WTC11 (cell line): ENCODE results near the gene AKAIN1. TPM values are rescaled to one million over a fixed set of nuclear protein-coding genes. Genes with fewer than 3 reads are reported as not detected.

ENCODE experiments used
- ATAC-seq: fragments of 200-7000 bp; cut with Tn5 transposase; 2 replicates; pipeline ENCODE4 v1.10.0; 2021; ENCODE audit warnings: mild to moderate bottlenecking, moderate library complexity
- CTCF ChIA-PET: fragments of 300-600 bp; sonication (Branson Sonifier 250); formaldehyde crosslinking; loops from one replicate; lab custom pipeline; 2021; ENCODE audit warnings: antibody characterized with exemption; lab: Charles Lee
- POLR2A ChIA-PET: fragments of 350-600 bp; sonication (Branson Sonifier 250); formaldehyde crosslinking; loops from one replicate; lab custom pipeline; 2021; ENCODE audit warnings: antibody characterized with exemption; lab: Charles Lee
- DNase-seq: peaks from one replicate; pipeline ENCODE4 v3.0.0; 2021; ENCODE audit warnings: low spot score
- H3K27ac Mint-ChIP-seq: 2 replicates; pipeline ENCODE4 v1.8.0; 2021; ENCODE audit warnings: mixed read lengths
- H3K27me3 Mint-ChIP-seq: 2 replicates; pipeline ENCODE4 v1.8.0; 2021; ENCODE audit warnings: low read depth, mild to moderate bottlenecking, moderate library complexity, mixed read lengths
- H3K36me3 Mint-ChIP-seq: 2 replicates; pipeline ENCODE4 v1.8.0; 2021; ENCODE audit warnings: mixed read lengths
- H3K4me1 Mint-ChIP-seq: 2 replicates; pipeline ENCODE4 v1.8.0; 2022; ENCODE audit warnings: mixed read lengths
- H3K4me3 Mint-ChIP-seq: 2 replicates; pipeline ENCODE4 v1.8.0; 2021; ENCODE audit warnings: mild to moderate bottlenecking, moderate library complexity, mixed read lengths
- H3K9me3 Mint-ChIP-seq: 2 replicates; pipeline ENCODE4 v1.8.0; 2021; ENCODE audit warnings: mixed read lengths
- AFF4 ChIP-seq: sonication (generic); formaldehyde crosslinking; IDR thresholded peaks from 2 replicates; pipeline ENCODE4 v1.8.1; 2023; ENCODE audit warnings: mild to moderate bottlenecking, missing genetic modification reagents, borderline replicate concordance
- E2F1 ChIP-seq: sonication (generic); formaldehyde crosslinking; IDR thresholded peaks from 2 replicates; pipeline ENCODE4 v1.8.0; 2022; ENCODE audit warnings: mild to moderate bottlenecking, missing genetic modification reagents
- ELF4 ChIP-seq: sonication (generic); formaldehyde crosslinking; IDR thresholded peaks from 2 replicates; pipeline ENCODE4 v1.8.1; 2022; ENCODE audit warnings: low read depth, mild to moderate bottlenecking, moderate library complexity, missing genetic modification reagents
- EMX1 ChIP-seq: fragments of 250-450 bp; sonication (Bioruptor Pico); IDR thresholded peaks from 2 replicates; pipeline ENCODE4 v1.8.0; 2021; ENCODE audit warnings: mild to moderate bottlenecking
- ERG ChIP-seq: fragments of 250-450 bp; sonication (Bioruptor Pico); IDR thresholded peaks from 2 replicates; pipeline ENCODE4 v1.8.0; 2021; ENCODE audit warnings: mild to moderate bottlenecking
- ESRRA ChIP-seq: sonication (generic); formaldehyde crosslinking; IDR thresholded peaks from 2 replicates; pipeline ENCODE4 v1.8.1; 2022; ENCODE audit warnings: mild to moderate bottlenecking, missing genetic modification reagents, borderline replicate concordance
- FOXJ3 ChIP-seq: sonication (generic); formaldehyde crosslinking; IDR thresholded peaks from 2 replicates; pipeline ENCODE4 v1.9.0; 2021; ENCODE audit warnings: missing genetic modification reagents, mild to moderate bottlenecking, borderline replicate concordance
- GRHL2 ChIP-seq: fragments of 250-450 bp; sonication (Bioruptor Pico); IDR thresholded peaks from 2 replicates; pipeline ENCODE4 v1.8.0; 2022; ENCODE audit warnings: mild to moderate bottlenecking, moderate library complexity; ENCODE audit not compliant: insufficient replicate concordance, severe bottlenecking
- GTF2I ChIP-seq: fragments of 250-450 bp; sonication (Bioruptor Pico); conservative IDR thresholded peaks from 2 replicates; pipeline ENCODE4 v1.4.0; 2021; ENCODE audit warnings: mild to moderate bottlenecking
- HMGXB4 ChIP-seq: sonication (generic); formaldehyde crosslinking; IDR thresholded peaks from 2 replicates; pipeline ENCODE4 v1.8.1; 2023; ENCODE audit warnings: mild to moderate bottlenecking, moderate library complexity, missing genetic modification reagents
- IRF1 ChIP-seq: sonication (generic); formaldehyde crosslinking; IDR thresholded peaks from 2 replicates; pipeline ENCODE4 v1.8.0; 2023; ENCODE audit warnings: missing genetic modification reagents
- KAT7 ChIP-seq: sonication (generic); formaldehyde crosslinking; IDR thresholded peaks from 2 replicates; pipeline ENCODE4 v1.8.1; 2023; ENCODE audit warnings: missing genetic modification reagents, mild to moderate bottlenecking, borderline replicate concordance
- NFATC4 ChIP-seq: fragments of 250-450 bp; sonication (Bioruptor Pico); IDR thresholded peaks from 2 replicates; pipeline ENCODE4 v1.9.0; 2021; ENCODE audit warnings: mild to moderate bottlenecking
- NR3C1 ChIP-seq: sonication (generic); formaldehyde crosslinking; conservative IDR thresholded peaks from 2 replicates; pipeline ENCODE4 v1.8.1; 2023; ENCODE audit warnings: low read depth, mild to moderate bottlenecking, missing genetic modification reagents
- OVOL2 ChIP-seq: fragments of 250-450 bp; sonication (Bioruptor Pico); IDR thresholded peaks from 2 replicates; pipeline ENCODE4 v1.9.0; 2021; ENCODE audit warnings: mild to moderate bottlenecking, borderline replicate concordance
- SMAD3 ChIP-seq: sonication (generic); formaldehyde crosslinking; IDR thresholded peaks from 2 replicates; pipeline ENCODE4 v1.8.0; 2022; ENCODE audit warnings: missing genetic modification reagents, mild to moderate bottlenecking, borderline replicate concordance
- ZBTB21 ChIP-seq: sonication (generic); formaldehyde crosslinking; IDR thresholded peaks from 2 replicates; pipeline ENCODE4 v1.8.1; 2023; ENCODE audit warnings: mild to moderate bottlenecking, missing genetic modification reagents, borderline replicate concordance
- ZBTB43 ChIP-seq: sonication (generic); formaldehyde crosslinking; IDR thresholded peaks from 2 replicates; pipeline ENCODE4 v1.8.1; 2023; ENCODE audit warnings: mild to moderate bottlenecking, missing genetic modification reagents
- ZNF219 ChIP-seq: sonication (generic); formaldehyde crosslinking; IDR thresholded peaks from 2 replicates; pipeline ENCODE4 v1.8.0; 2023; ENCODE audit warnings: missing genetic modification reagents, mild to moderate bottlenecking, borderline replicate concordance
- ZNF232 ChIP-seq: sonication (generic); formaldehyde crosslinking; IDR thresholded peaks from 2 replicates; pipeline ENCODE4 v1.8.0; 2022; ENCODE audit warnings: mild to moderate bottlenecking, missing genetic modification reagents
- ZNF396 ChIP-seq: fragments of 250-450 bp; sonication (Bioruptor Pico); IDR thresholded peaks from 2 replicates; pipeline ENCODE4 v1.8.0; 2021; ENCODE audit warnings: mild to moderate bottlenecking, moderate library complexity, borderline replicate concordance
- total RNA-seq: library from RNA; stranded (reverse); gene quantifications from 3 replicates; pipeline ENCODE4 v1.2.3, GENCODE V29; 2021

AKAIN1 gene
- total RNA-seq, 1 experiment from 2014 or later: not detected

- 0 out of 2 replicates have a peak, but pooled peaks have one; percentile 35 for ATAC-seq
- POLR2A ChIA-PET: no interaction called here
- no peak overlapping the region for H3K4me3 Mint-ChIP-seq
- TF ChIP-seq ESRRA: no peak
- no peak for TF ChIP-seq ERG (CRISPR knock-in tag)
- TF ChIP-seq NFATC4: no peak
- TF ChIP-seq GRHL2 (CRISPR knock-in tag): no peak
- no peak for TF ChIP-seq OVOL2
- TF ChIP-seq ZBTB43 (CRISPR knock-in tag): no peak
- TF ChIP-seq AFF4 (CRISPR knock-in tag): no peak
- no peak for TF ChIP-seq SMAD3 (CRISPR knock-in tag)
- no peak for TF ChIP-seq EMX1 (CRISPR knock-in tag)
- TF ChIP-seq ZNF219 (CRISPR knock-in tag): no peak
- TF ChIP-seq ELF4: no peak
- no peak for TF ChIP-seq IRF1 (CRISPR knock-in tag)
- no peak for TF ChIP-seq ZNF396 (CRISPR knock-in tag)
- TF ChIP-seq FOXJ3 (CRISPR knock-in tag): no peak
- TF ChIP-seq, all 79 proteins: peak for 0
- Mint-ChIP-seq H3K27ac (no peak overlapping the region), H3K4me1 (peaks cover 18% of the 10 kb centered on the region), H3K9me3 (peaks cover 7% of the 10 kb centered on the region), H3K27me3 (no peaks in the 10 kb centered on the region; the same call in 1 of the 2 replicates), H3K36me3 (no peaks in the 10 kb centered on the region; the same call in 1 of the 2 replicates)
- CTCF ChIA-PET: no interaction called here
- no peak for DNase-seq
Observed at GRCh38 chr18:5107988-5108387, 89.1 kb downstream of the AKAIN1 start.

GRCh38 chr18:5106730-5107129, 90.3 kb downstream of the AKAIN1 start:
- no peak for DNase-seq
- ATAC-seq: peak; percentile 50
- no peak overlapping the region for H3K27ac Mint-ChIP-seq

GRCh38 chr18:5104246-5104645, 92.8 kb downstream of the AKAIN1 start:
- peak; percentile 91 for ATAC-seq
- Mint-ChIP-seq H3K27me3 (no peaks in the 10 kb centered on the region), H3K4me3 (no peak overlapping the region), H3K36me3 (no peaks in the 10 kb centered on the region; the same call in 1 of the 2 replicates), H3K27ac (peak overlapping the region; percentile 61; the same call in 1 of the 2 replicates), H3K9me3 (peaks cover 12% of the 10 kb centered on the region), H3K4me1 (peaks cover 18% of the 10 kb centered on the region)
- CTCF ChIA-PET: interaction anchor here (1.1 kb wide), 1 partner anchor 442 kb away, joined by 4 read pairs; no protein-coding TSS in a partner anchor
- POLR2A ChIA-PET: no interaction called here
- DNase-seq: no peak
- TF ChIP-seq KAT7 (CRISPR knock-in tag) (no peak), HMGXB4 (no peak), NR3C1 (CRISPR knock-in tag) (no peak), ESRRA (no peak), E2F1 (no peak), GTF2I (CRISPR knock-in tag) (no peak)

More at GRCh38 chr18:5106730-5107129, 90.3 kb downstream of the AKAIN1 start:
- TF ChIP-seq ZBTB21 (no peak), ZNF232 (CRISPR knock-in tag) (no peak)
- Mint-ChIP-seq H3K9me3 (peaks cover 10% of the 10 kb centered on the region), H3K27me3 (no peaks in the 10 kb centered on the region), H3K4me1 (peaks cover 18% of the 10 kb centered on the region), H3K4me3 (no peak overlapping the region), H3K36me3 (no peaks in the 10 kb centered on the region; the same call in 1 of the 2 replicates)
- POLR2A ChIA-PET: no interaction called here
- CTCF ChIA-PET: interaction anchor here (0.7 to 1.5 kb wide), 2 partner anchors 9 to 30 kb away, joined by 4 to 8 read pairs; no protein-coding TSS in a partner anchor
